Measurements from ENCODE around the gene MMP2. TPM values are rescaled to one million over a fixed set of nuclear protein-coding genes. Genes with fewer than 3 reads are reported as not detected.

Gene MMP2
- total and polyA plus RNA-seq, 10 of the 15 experiments (the other 5 are each of a cell fraction or from before 2014, with no cell fraction given), result 0.37 to 0.80 (median 0.59) TPM; not detected in 7

GRCh38 chr16:55530316-55530856, 51.4 kb downstream of the MMP2 start (continued):
- TF ChIP-seq ETV6 (conservative IDR thresholded peaks at IDR 0.05 in 1 of 2, IDR thresholded peaks at IDR 0.05 in 1 of 2; ENCODE audit: borderline replicate concordance in 1 of 2, low read depth in 1 of 2) (no peak), KDM1A (IDR thresholded peaks at IDR 0.05; ENCODE audit: borderline replicate concordance) (no peak), SREBF2 (IDR thresholded peaks at IDR 0.05; ENCODE audit: low read length) (no peak), TARDBP (IDR thresholded peaks at IDR 0.05; ENCODE audit: borderline replicate concordance) (no peak)

DNA sequence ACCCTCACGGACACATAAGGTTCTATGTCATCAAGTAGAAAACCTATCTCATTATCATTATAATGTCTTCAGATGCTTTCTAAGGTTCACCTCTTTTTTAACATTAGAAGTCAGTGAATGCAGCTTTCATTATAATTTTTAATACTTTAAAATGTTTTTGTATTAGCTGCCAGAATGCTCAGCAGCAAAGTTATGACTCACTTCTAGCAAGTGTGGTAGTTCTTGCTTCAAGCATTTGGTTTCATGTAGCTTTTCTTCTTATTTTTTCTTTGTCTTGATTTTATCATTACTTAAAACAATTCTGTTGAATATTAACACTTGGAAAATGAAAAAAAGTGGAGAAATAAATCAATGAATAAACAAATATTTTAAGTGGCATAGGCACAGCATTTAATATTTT, 53.2 kb downstream of the MMP2 start:
- Histone ChIP-seq H3K27ac (ENCODE audit: control insufficient read depth, insufficient read depth) (no peak overlapping the region), H3K9ac (ENCODE audit: control insufficient read depth, insufficient read depth, low read length) (no peak overlapping the region), H3K4me2 (ENCODE audit: control insufficient read depth, insufficient read depth) (no peak overlapping the region), H3K4me3 (no peak overlapping the region), H3K27me3 (replicated peaks in 1 of 2; ENCODE audit: control insufficient read depth in 2 of 2, insufficient read depth in 2 of 2, low read length in 1 of 2) (no peaks in the 10 kb centered on the region), H3K9me3 (replicated peaks; ENCODE audit: control insufficient read depth, insufficient read depth, low read length) (no peaks in the 10 kb centered on the region), H4K20me1 (ENCODE audit: control insufficient read depth, insufficient read depth) (no peaks in the 10 kb centered on the region), H2AFZ (ENCODE audit: control insufficient read depth, low read depth, low read length) (no peak overlapping the region), H3K4me1 (ENCODE audit: control insufficient read depth, insufficient read depth, low read length) (no peaks in the 10 kb centered on the region), H3K79me2 (ENCODE audit: control insufficient read depth, insufficient read depth, low read length) (no peaks in the 10 kb centered on the region), H3K36me3 (ENCODE audit: control insufficient read depth in 2 of 2, insufficient read depth in 2 of 2, low read length in 1 of 2) (no peaks in the 10 kb centered on the region)
- RAD21 ChIA-PET (ENCODE audit: unreplicated experiment), result no interaction called here
- ATAC-seq, result no peak
- intact Hi-C loops (cut with micrococcal nuclease; ENCODE audit: unreplicated experiment) (no loop called here), in situ Hi-C loops (cut with MboI) (no loop called here)
- DNase-seq (ENCODE audit: low read depth, low spot score), result no peak
- WGBS (ENCODE audit: insufficient coverage, insufficient replicate concordance, low lambda C conversion rate, missing lambda C conversion rate), result 36% methylated on average over 1 of the region's 1 CpG
- no peak for TF ChIP-seq ZNF384 (IDR thresholded peaks at IDR 0.05; ENCODE audit: borderline replicate concordance, low read depth, low read length)
- BruUV-seq (replicated peaks), result no TSS peak
- CTCF ChIA-PET, result interaction anchor here (2.2 kb wide), 1 partner anchor 18 kb away, joined by 5 read pairs; no protein-coding TSS in a partner anchor
- SMC1A ChIA-PET (ENCODE audit: uncharacterized antibody, unreplicated experiment), result no interaction called here
- FAIRE-seq, result no peak
- POLR2A ChIA-PET, result no interaction called here

- no peak overlapping the region for H3K4me2 ChIP-seq (ENCODE audit: control insufficient read depth, insufficient read depth)
- intact Hi-C loops (cut with micrococcal nuclease; ENCODE audit: unreplicated experiment), result no loop called here
- H3K27me3 ChIP-seq (replicated peaks in 1 of 2; ENCODE audit: control insufficient read depth in 2 of 2, insufficient read depth in 2 of 2, low read length in 1 of 2), result no peaks in the 10 kb centered on the region
- WGBS (ENCODE audit: insufficient coverage, insufficient replicate concordance, low lambda C conversion rate, missing lambda C conversion rate), result 8% methylated on average over 2 of the region's 2 CpGs
- in situ Hi-C loops (cut with MboI), result no loop called here
- no peaks in the 10 kb centered on the region for H3K79me2 ChIP-seq (ENCODE audit: control insufficient read depth, insufficient read depth, low read length)
- FAIRE-seq, result no peak
- DNase-seq (ENCODE audit: low read depth, low spot score), result no peak
- ChIA-PET CTCF (no interaction called here), RAD21 (ENCODE audit: unreplicated experiment) (no interaction called here), POLR2A (no interaction called here), SMC1A (ENCODE audit: uncharacterized antibody, unreplicated experiment) (no interaction called here)
- no peaks in the 10 kb centered on the region for H3K9me3 ChIP-seq (replicated peaks; ENCODE audit: control insufficient read depth, insufficient read depth, low read length)
- H2AFZ ChIP-seq (ENCODE audit: control insufficient read depth, low read depth, low read length), result no peak overlapping the region
- H3K36me3 ChIP-seq (ENCODE audit: control insufficient read depth in 2 of 2, insufficient read depth in 2 of 2, low read length in 1 of 2), result no peaks in the 10 kb centered on the region
- ATAC-seq, result no peak
- no peak overlapping the region for H3K27ac ChIP-seq (ENCODE audit: control insufficient read depth, insufficient read depth)
- H3K9ac ChIP-seq (ENCODE audit: control insufficient read depth, insufficient read depth, low read length), result no peak overlapping the region
- H3K4me3 ChIP-seq, result no peak overlapping the region
- H4K20me1 ChIP-seq (ENCODE audit: control insufficient read depth, insufficient read depth), result no peaks in the 10 kb centered on the region
- no peaks in the 10 kb centered on the region for H3K4me1 ChIP-seq (ENCODE audit: control insufficient read depth, insufficient read depth, low read length)
- no TSS peak for BruUV-seq (replicated peaks)
- TF ChIP-seq PML (IDR thresholded peaks at IDR 0.05; ENCODE audit: low read length) (no peak), BMI1 (IDR thresholded peaks at IDR 0.05; ENCODE audit: borderline replicate concordance) (no peak), SIN3A (IDR thresholded peaks at IDR 0.05; ENCODE audit: low read depth, low read length) (no peak), MYB (IDR thresholded peaks at IDR 0.05; ENCODE audit: borderline replicate concordance, low read depth, low read length) (no peak), BACH1 (IDR thresholded peaks at IDR 0.05; ENCODE audit: borderline replicate concordance) (no peak), ZSCAN29 (IDR thresholded peaks at IDR 0.05) (no peak), CBX3 (IDR thresholded peaks at IDR 0.05; ENCODE audit: borderline replicate concordance, low read depth) (no peak), POLR2AphosphoS5 (IDR thresholded peaks at IDR 0.05; ENCODE audit: low read length) (no peak)
These were observed 55.8 kb downstream of the MMP2 start for GRCh38 chr16:55534756-55535155.

All from GM12878 (cell line).